Endodermal cell (in vitro differentiated cells): ENCODE data around the gene AIF1. TPM values are rescaled to one million over a fixed set of nuclear protein-coding genes. Genes with fewer than 3 reads are reported as not detected.

ENCODE experiments used
- DNase-seq: peaks from one replicate; pipeline ENCODE4 v3.0.0-alpha.2; 2017
- H3K27ac ChIP-seq: 2 replicates; pipeline ENCODE4 v1.5.1; 2013; ENCODE audit warnings: mild to moderate bottlenecking, low read depth, low read length, moderate library complexity
- H3K27me3 ChIP-seq: 2 replicates; pipeline ENCODE4 v1.6.1; 2013; ENCODE audit warnings: mild to moderate bottlenecking, low read length, moderate library complexity; ENCODE audit not compliant: insufficient read depth, control insufficient read depth, poor library complexity, severe bottlenecking
- H3K36me3 ChIP-seq: 2 replicates; pipeline ENCODE4 v1.7.0; 2013; ENCODE audit warnings: mild to moderate bottlenecking, low read length, moderate library complexity; ENCODE audit not compliant: control insufficient read depth, insufficient read depth
- H3K4me1 ChIP-seq: one replicate; pipeline ENCODE4 v1.7.0; 2013; ENCODE audit warnings: low read length; ENCODE audit not compliant: control insufficient read depth, insufficient read depth
- H3K4me3 ChIP-seq: 2 replicates; pipeline ENCODE4 v1.5.1; 2013; ENCODE audit warnings: mild to moderate bottlenecking, low read length, moderate library complexity
- H3K9ac ChIP-seq: 2 replicates; pipeline ENCODE4 v1.6.1; 2013; ENCODE audit warnings: mild to moderate bottlenecking, low read length, moderate library complexity; ENCODE audit not compliant: poor library complexity, severe bottlenecking; ENCODE audit errors: extremely low read depth
- H3K9me3 ChIP-seq: 2 replicates; pipeline ENCODE4 v1.6.1; 2013; ENCODE audit warnings: mild to moderate bottlenecking, low read length, moderate library complexity; ENCODE audit not compliant: control insufficient read depth
- H3K27ac Mint-ChIP-seq: 2 replicates; pipeline ENCODE4 v1.8.0; 2020; ENCODE audit warnings: mixed read lengths
- H3K27me3 Mint-ChIP-seq: 2 replicates; pipeline ENCODE4 v1.8.0; 2021; ENCODE audit warnings: mild to moderate bottlenecking, mixed read lengths; ENCODE audit not compliant: insufficient read depth
- H3K36me3 Mint-ChIP-seq: 2 replicates; pipeline ENCODE4 v1.8.0; 2020; ENCODE audit warnings: low read depth, mixed read lengths
- H3K4me1 Mint-ChIP-seq: 2 replicates; pipeline ENCODE4 v1.8.0; 2020; ENCODE audit warnings: mixed read lengths
- H3K4me3 Mint-ChIP-seq: 2 replicates; pipeline ENCODE4 v1.8.0; 2020; ENCODE audit warnings: mild to moderate bottlenecking, moderate library complexity, mixed read lengths
- H3K9me3 Mint-ChIP-seq: 2 replicates; pipeline ENCODE4 v1.8.0; 2020; ENCODE audit warnings: mild to moderate bottlenecking, mixed read lengths
- WGBS, 2 experiments: methylation state at CpG; one replicate each; pipeline versions ENCODE4 v1.1.5 to v1.1.7; 2013; ENCODE audit warnings: missing lambda C conversion rate in 2 of 2, mixed read lengths in 1 of 2; ENCODE audit not compliant: insufficient coverage in 1 of 2, insufficient read length in 1 of 2; 5-methylcytosine and 5-hydroxymethylcytosine counted together
- total RNA-seq, 2 donors: library from RNA; stranded (reverse); fragmentation: NEBNext Ultra II Directional in 1 of 2; extraction: Animal tissue kit (Norgen Biotek cat#: 25700) in 1 of 2; gene quantifications; 2 replicates in 1 of 2; 3 replicates in 1 of 2; pipeline ENCODE4 v1.2.1, GENCODE V29; 2021
- TF ChIP-seq, protein P1 (sequence below): fragments of 200-600 bp; sonication (generic); conservative IDR thresholded peaks from 2 replicates; pipeline ENCODE4 v1.5.0; 2021; ENCODE audit warnings: antibody characterized with exemption, mild to moderate bottlenecking

Gene AIF1
- total RNA-seq, 2 donors from 2014 or later: 0.70 to 1.7 TPM

DNA sequence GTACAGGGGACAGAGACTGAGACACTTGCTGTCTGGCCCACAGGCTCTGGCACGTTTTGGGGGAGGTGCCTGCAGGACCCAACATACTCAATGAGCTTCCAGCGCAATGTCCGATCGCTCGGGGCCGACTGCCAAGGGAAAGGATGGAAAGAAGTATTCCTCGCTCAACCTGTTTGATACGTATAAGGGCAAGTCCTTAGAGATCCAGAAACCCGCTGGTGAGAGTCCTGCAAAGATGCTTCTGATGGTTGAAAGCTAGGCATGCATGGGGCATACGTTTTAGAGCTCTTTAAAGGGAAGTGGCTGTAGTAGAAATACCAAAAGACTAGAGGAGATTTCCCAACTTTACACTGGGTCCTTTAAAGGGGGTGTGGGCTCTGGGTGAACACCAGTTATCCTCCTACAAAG is 7.7 kb downstream of the AIF1 start:
- WGBS, 2 experiments: 89 to 91% methylated on average over 10 of the region's 10 CpGs
- no peaks in the 10 kb centered on the region for H3K27me3 Mint-ChIP-seq
- DNase-seq: no peak
- H3K4me3 Mint-ChIP-seq: peak overlapping the region; percentile 89
- TF ChIP-seq, protein P1, sequence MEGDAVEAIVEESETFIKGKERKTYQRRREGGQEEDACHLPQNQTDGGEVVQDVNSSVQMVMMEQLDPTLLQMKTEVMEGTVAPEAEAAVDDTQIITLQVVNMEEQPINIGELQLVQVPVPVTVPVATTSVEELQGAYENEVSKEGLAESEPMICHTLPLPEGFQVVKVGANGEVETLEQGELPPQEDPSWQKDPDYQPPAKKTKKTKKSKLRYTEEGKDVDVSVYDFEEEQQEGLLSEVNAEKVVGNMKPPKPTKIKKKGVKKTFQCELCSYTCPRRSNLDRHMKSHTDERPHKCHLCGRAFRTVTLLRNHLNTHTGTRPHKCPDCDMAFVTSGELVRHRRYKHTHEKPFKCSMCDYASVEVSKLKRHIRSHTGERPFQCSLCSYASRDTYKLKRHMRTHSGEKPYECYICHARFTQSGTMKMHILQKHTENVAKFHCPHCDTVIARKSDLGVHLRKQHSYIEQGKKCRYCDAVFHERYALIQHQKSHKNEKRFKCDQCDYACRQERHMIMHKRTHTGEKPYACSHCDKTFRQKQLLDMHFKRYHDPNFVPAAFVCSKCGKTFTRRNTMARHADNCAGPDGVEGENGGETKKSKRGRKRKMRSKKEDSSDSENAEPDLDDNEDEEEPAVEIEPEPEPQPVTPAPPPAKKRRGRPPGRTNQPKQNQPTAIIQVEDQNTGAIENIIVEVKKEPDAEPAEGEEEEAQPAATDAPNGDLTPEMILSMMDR: no peak
- peaks cover 60% of the 10 kb centered on the region for H3K36me3 Mint-ChIP-seq
- peaks cover 58% of the 10 kb centered on the region for H3K36me3 ChIP-seq
- peak overlapping the region; percentile 99 for H3K4me3 ChIP-seq
- no peak overlapping the region for H3K27ac ChIP-seq
- H3K27ac Mint-ChIP-seq: peak overlapping the region; percentile 93
- peaks cover 11% of the 10 kb centered on the region for H3K4me1 Mint-ChIP-seq
- no peaks in the 10 kb centered on the region for H3K4me1 ChIP-seq
- no peaks in the 10 kb centered on the region for H3K9me3 ChIP-seq
- H3K27me3 ChIP-seq: no peaks in the 10 kb centered on the region
- H3K9me3 Mint-ChIP-seq: no peaks in the 10 kb centered on the region
- H3K9ac ChIP-seq: peak overlapping the region; percentile 99

DNA sequence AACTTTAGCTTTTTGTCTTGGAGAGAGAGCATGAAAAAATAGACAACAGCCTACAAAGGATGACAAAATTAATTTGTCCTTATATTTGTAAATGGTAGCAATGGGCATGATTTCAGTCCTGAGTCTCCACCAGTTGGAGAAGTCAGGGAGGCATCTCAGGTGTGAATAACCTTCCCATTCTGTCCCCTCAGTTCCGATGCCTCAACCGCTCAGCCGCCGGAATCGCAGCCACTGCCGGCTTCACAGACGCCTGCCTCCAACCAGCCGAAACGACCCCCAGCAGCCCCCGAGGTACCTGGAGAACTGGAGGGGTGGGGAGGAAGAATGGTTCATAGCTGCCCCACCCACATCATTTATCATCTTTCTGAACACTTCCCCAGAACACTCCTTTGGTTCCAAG is 9.0 kb downstream of the AIF1 start:
- H3K4me3 ChIP-seq: no peak overlapping the region
- H3K27ac ChIP-seq: no peak overlapping the region
- Mint-ChIP-seq H3K27ac (no peak overlapping the region), H3K4me3 (no peak overlapping the region), H3K4me1 (peaks cover 11% of the 10 kb centered on the region), H3K27me3 (no peaks in the 10 kb centered on the region), H3K36me3 (peaks cover 74% of the 10 kb centered on the region), H3K9me3 (no peaks in the 10 kb centered on the region)
- H3K4me1 ChIP-seq: no peaks in the 10 kb centered on the region
- H3K27me3 ChIP-seq: no peaks in the 10 kb centered on the region
- TF ChIP-seq, protein P1: no peak
- no peak overlapping the region for H3K9ac ChIP-seq
- H3K9me3 ChIP-seq: no peaks in the 10 kb centered on the region
- WGBS, 2 experiments: 96 to 100% methylated on average over 2 to 10 of the region's 10 CpGs
- peaks cover 72% of the 10 kb centered on the region for H3K36me3 ChIP-seq
- DNase-seq: no peak

DNA sequence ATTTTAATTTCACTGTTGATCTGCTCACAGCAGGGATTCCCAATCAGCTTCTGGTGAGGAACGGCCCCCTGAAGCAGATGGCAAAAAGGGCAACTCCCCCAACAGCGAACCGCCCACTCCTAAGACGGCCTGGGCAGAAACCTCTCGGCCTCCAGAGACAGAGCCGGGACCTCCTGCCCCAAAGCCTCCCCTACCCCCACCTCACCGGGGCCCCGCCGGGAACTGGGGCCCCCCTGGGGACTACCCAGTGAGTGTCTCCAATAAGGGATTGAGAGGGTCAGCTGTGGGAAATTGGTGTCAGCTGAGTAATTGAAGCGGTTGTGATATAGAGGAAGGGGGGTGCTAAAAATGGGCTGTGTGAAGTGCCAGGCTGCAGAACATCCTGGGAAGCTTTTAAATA is 11.9 kb downstream of the AIF1 start:
- Mint-ChIP-seq H3K36me3 (peaks cover 94% of the 10 kb centered on the region), H3K27ac (peak overlapping the region; percentile 55)

More for the DNA sequence above, 11.9 kb downstream of the AIF1 start:
- H3K9me3 ChIP-seq: no peaks in the 10 kb centered on the region
- no peak for DNase-seq
- 96 to 100% methylated on average over 1 to 10 of the region's 10 CpGs for WGBS, 2 experiments
- Mint-ChIP-seq H3K27me3 (no peaks in the 10 kb centered on the region), H3K9me3 (no peaks in the 10 kb centered on the region), H3K4me3 (no peak overlapping the region), H3K4me1 (peaks cover 11% of the 10 kb centered on the region)
- H3K9ac ChIP-seq: no peak overlapping the region
- TF ChIP-seq, protein P1: no peak
- no peaks in the 10 kb centered on the region for H3K27me3 ChIP-seq
- H3K4me3 ChIP-seq: no peak overlapping the region
- H3K36me3 ChIP-seq: peaks cover 95% of the 10 kb centered on the region
- H3K27ac ChIP-seq: no peak overlapping the region
- no peaks in the 10 kb centered on the region for H3K4me1 ChIP-seq
